Neural cell (in vitro differentiated cells): ENCODE measurements around the gene CYP46A1.

Source experiments
- CTCF ChIP-seq: fragments of 450-650 bp; IDR thresholded peaks from 2 replicates; pipeline ENCODE4 v1.5.1; 2014; ENCODE audit warnings: antibody characterized with exemption, mild to moderate bottlenecking, moderate library complexity; ENCODE audit not compliant: poor library complexity, severe bottlenecking
- EP300 ChIP-seq: fragments of 450-650 bp; conservative IDR thresholded peaks from 2 replicates; pipeline ENCODE4 v1.6.1; 2014; ENCODE audit warnings: antibody characterized with exemption, mild to moderate bottlenecking, moderate library complexity; ENCODE audit not compliant: poor library complexity, severe bottlenecking
- EZH2 ChIP-seq: fragments of 200-600, 300-800 bp; shearing (Covaris generic), sonication (generic); IDR thresholded peaks from 2 replicates; pipeline ENCODE4 v1.6.1; 2014; ENCODE audit warnings: antibody characterized with exemption, low read length, borderline replicate concordance, mild to moderate bottlenecking; ENCODE audit not compliant: insufficient read depth, poor library complexity, severe bottlenecking
- MXI1 ChIP-seq: fragments of 450-650 bp; conservative IDR thresholded peaks from 2 replicates; pipeline ENCODE4 v1.6.1; 2014; ENCODE audit warnings: antibody characterized with exemption, mild to moderate bottlenecking; ENCODE audit not compliant: poor library complexity, severe bottlenecking
- POLR2AphosphoS5 ChIP-seq: IDR thresholded peaks from 2 replicates; pipeline ENCODE4 v1.6.1; 2012

GRCh38 chr14:99662846-99663245, 21.3 kb upstream of the CYP46A1 start:
- TF ChIP-seq CTCF (no peak), EP300 (no peak), MXI1 (no peak), POLR2AphosphoS5 (no peak), EZH2 (no peak)
